COLO668 (cell line): ENCODE measurements around the gene DGLUCY.
"Not testable (repeated sequence)": the region's sequence is repeated elsewhere in the genome, so short reads cannot be mapped to it uniquely, and the experiment has no call there.

Experiments used
- DNase-seq: peaks from one replicate; lab custom pipeline; 2025; ENCODE audit not compliant: unreplicated experiment; lab: John Stamatoyannopoulos, UW

Gene DGLUCY

GRCh38 chr14:91113829-91114078 is at the start of gene DGLUCY:
Gene DGLUCY, plus strand, starts transcription at chr14:91114073. Its CDS starts 46,222 bp downstream, at chr14:91160295.
- no peak for DNase-seq

GRCh38 chr14:91065266-91065665 is 48.6 kb upstream of the DGLUCY start:
- no peak for DNase-seq

GRCh38 chr14:91067186-91067585 is 46.7 kb upstream of the DGLUCY start:
- DNase-seq, result no peak

GRCh38 chr14:91068642-91069041 is 45.2 kb upstream of the DGLUCY start:
- DNase-seq, result no peak

GRCh38 chr14:91070572-91070971 is 43.3 kb upstream of the DGLUCY start:
- no peak for DNase-seq

- DNase-seq, result no peak
Measured at GRCh38 chr14:91075553-91075952, 38.3 kb upstream of the DGLUCY start.

GRCh38 chr14:91078095-91078737 is 35.7 kb upstream of the DGLUCY start:
- DNase-seq, result no peak

- no peak for DNase-seq
Measured at GRCh38 chr14:91080071-91080470, 33.8 kb upstream of the DGLUCY start.

- no peak for DNase-seq
Measured at GRCh38 chr14:91082282-91082681, 31.6 kb upstream of the DGLUCY start.

GRCh38 chr14:91084516-91084915 is 29.4 kb upstream of the DGLUCY start:
- DNase-seq, result no peak

- DNase-seq, result not testable (repeated sequence)
Measured at GRCh38 chr14:91087470-91087869, 26.4 kb upstream of the DGLUCY start.

GRCh38 chr14:91088585-91089235 is 25.2 kb upstream of the DGLUCY start:
- DNase-seq, result no peak

- no peak for DNase-seq
Measured at GRCh38 chr14:91089958-91090535, 23.8 kb upstream of the DGLUCY start.

GRCh38 chr14:91090743-91091142 is 23.1 kb upstream of the DGLUCY start:
- DNase-seq, result no peak

- no peak for DNase-seq
Measured at GRCh38 chr14:91092073-91092472, 21.8 kb upstream of the DGLUCY start.

- DNase-seq, result not testable (repeated sequence)
Measured at GRCh38 chr14:91093743-91094472, 20.0 kb upstream of the DGLUCY start.

GRCh38 chr14:91094772-91095171 is 19.1 kb upstream of the DGLUCY start:
- no peak for DNase-seq

GRCh38 chr14:91095178-91095577 is 18.7 kb upstream of the DGLUCY start:
- DNase-seq, result no peak

- not testable (repeated sequence) for DNase-seq
Measured at GRCh38 chr14:91097657-91098056, 16.2 kb upstream of the DGLUCY start.

- DNase-seq, result no peak
Measured at GRCh38 chr14:91098591-91098990, 15.3 kb upstream of the DGLUCY start.

GRCh38 chr14:91100102-91100501 is 13.8 kb upstream of the DGLUCY start:
- DNase-seq, result no peak

GRCh38 chr14:91103116-91103515 is 10.8 kb upstream of the DGLUCY start:
- DNase-seq, result no peak
